HEK293 (cell line): Measurements from ENCODE around the gene PFDN5.

Experiments used
- GFI1B ChIP-seq: fragments of 450-650 bp; formaldehyde crosslinking; IDR thresholded peaks from 2 replicates; pipeline ENCODE4 v1.5.1; 2016; ENCODE audit warnings: missing biosample characterization, missing genetic modification characterization
- ZNF24 ChIP-seq: fragments of 450-650 bp; formaldehyde crosslinking; IDR thresholded peaks from 2 replicates; pipeline ENCODE4 v1.5.1; 2016; ENCODE audit warnings: missing biosample characterization, missing genetic modification characterization

GRCh38 chr12:53338916-53339315 lies 43.6 kb downstream of the PFDN5 start:
- no peak for TF ChIP-seq GFI1B (tag by site-specific recombination)
- TF ChIP-seq ZNF24 (tag by site-specific recombination) = no peak
